Thyroid gland (tissue), 4 donors: ENCODE data around the gene SUGCT. TPM values are rescaled to one million over a fixed set of nuclear protein-coding genes. Genes with fewer than 3 reads are reported as not detected.

Source experiments
- DNase-seq, 2 donors: peaks; one replicate each; pipeline ENCODE4 v3.0.0-alpha.2; 2019
- H3K27ac ChIP-seq, 3 donors: fragments of 200-600 bp; sonication (generic); 1 replicate in 2 of 3; 2 replicates in 1 of 3; pipeline ENCODE4 v1.5.1; 2016 to 2019; ENCODE audit warnings: mild to moderate bottlenecking in 1 of 3, moderate library complexity in 1 of 3
- H3K27me3 ChIP-seq: fragments of 200-600 bp; sonication (generic); one replicate; pipeline ENCODE4 v1.5.1; 2019
- H3K36me3 ChIP-seq, 2 donors: fragments of 200-600 bp; sonication (generic); one replicate each; pipeline ENCODE4 v1.5.1; 2016 to 2019
- H3K4me1 ChIP-seq, 2 donors: fragments of 200-600 bp; sonication (generic); one replicate each; pipeline ENCODE4 v1.5.1; 2017 to 2019
- H3K4me3 ChIP-seq, 3 donors: fragments of 200-600 bp; sonication (generic); replicated peaks in 1 of 3; 1 replicate in 2 of 3; 2 replicates in 1 of 3; pipeline ENCODE4 v1.5.1; 2016; ENCODE audit warnings: mild to moderate bottlenecking in 1 of 3
- H3K9me3 ChIP-seq: fragments of 200-600 bp; sonication (generic); one replicate; pipeline ENCODE4 v1.5.1; 2017
- CTCF ChIP-seq, 6 experiments: fragments of 200-600 bp in 3 of 6; fragments of 450-650 bp in 3 of 6; sonication (generic) in 3 of 6; IDR thresholded peaks; one replicate each; pipeline ENCODE4 v1.5.1; 2016 to 2019; ENCODE audit warnings: antibody characterized with exemption in 6 of 6, mild to moderate bottlenecking in 2 of 6, inconsistent platforms in 1 of 6, moderate library complexity in 1 of 6
- POLR2A ChIP-seq, 2 donors: fragments of 450-650 bp; IDR thresholded peaks; one replicate each; pipeline ENCODE4 v1.6.1; 2017; ENCODE audit warnings: antibody characterized with exemption in 2 of 2, mild to moderate bottlenecking in 2 of 2, moderate library complexity in 1 of 2
- WGBS, 2 donors: methylation state at CpG; one replicate each; pipeline ENCODE4 v1.1.5; 2017; 5-methylcytosine and 5-hydroxymethylcytosine counted together
- intact Hi-C: fragments of 100-400 bp; cut with DNase I; formaldehyde crosslinking; loops from one replicate; pipeline ENCODE4 v1.15.1; 2023
- total RNA-seq, 4 donors: library from RNA; depleted of rRNA; stranded (reverse); fragments of >200 nt; gene quantifications; one replicate each; pipeline ENCODE4 v1.2.3, GENCODE V29; 2016

Gene SUGCT
- total RNA-seq, 4 donors from 2014 or later: 1.3 to 15.2 (median 3.2) TPM

- TF ChIP-seq CTCF (IDR thresholded peaks at IDR 0.05) (no peak), POLR2A (IDR thresholded peaks at IDR 0.05) (no peak)
- Histone ChIP-seq H3K4me1 (no peaks in the 10 kb centered on the region), H3K36me3 (no peaks in the 10 kb centered on the region), H3K4me3 (no peak overlapping the region), H3K27me3 (no peaks in the 10 kb centered on the region), H3K9me3 (no peaks in the 10 kb centered on the region), H3K27ac (no peak overlapping the region)
- intact Hi-C loops: no loop called here
- WGBS, 2 donors: 81 to 83% methylated on average over 1 of the region's 1 CpG
- no peak for DNase-seq
Observed at GRCh38 chr7:40194745-40195144, 59.9 kb downstream of the SUGCT start.

- no peak for TF ChIP-seq CTCF (IDR thresholded peaks at IDR 0.05)
- TF ChIP-seq POLR2A (IDR thresholded peaks at IDR 0.05): no peak
- intact Hi-C loops: no loop called here
- H3K36me3 ChIP-seq: no peaks in the 10 kb centered on the region
- no peaks in the 10 kb centered on the region for H3K4me1 ChIP-seq
- H3K27me3 ChIP-seq: no peaks in the 10 kb centered on the region
- H3K9me3 ChIP-seq: no peaks in the 10 kb centered on the region
- H3K4me3 ChIP-seq: no peak overlapping the region
- H3K27ac ChIP-seq: no peak overlapping the region
- 87 to 99% methylated on average over 2 of the region's 2 CpGs for WGBS, 2 donors
- DNase-seq: no peak
Observed at GRCh38 chr7:40197527-40197926, 62.7 kb downstream of the SUGCT start.

DNA sequence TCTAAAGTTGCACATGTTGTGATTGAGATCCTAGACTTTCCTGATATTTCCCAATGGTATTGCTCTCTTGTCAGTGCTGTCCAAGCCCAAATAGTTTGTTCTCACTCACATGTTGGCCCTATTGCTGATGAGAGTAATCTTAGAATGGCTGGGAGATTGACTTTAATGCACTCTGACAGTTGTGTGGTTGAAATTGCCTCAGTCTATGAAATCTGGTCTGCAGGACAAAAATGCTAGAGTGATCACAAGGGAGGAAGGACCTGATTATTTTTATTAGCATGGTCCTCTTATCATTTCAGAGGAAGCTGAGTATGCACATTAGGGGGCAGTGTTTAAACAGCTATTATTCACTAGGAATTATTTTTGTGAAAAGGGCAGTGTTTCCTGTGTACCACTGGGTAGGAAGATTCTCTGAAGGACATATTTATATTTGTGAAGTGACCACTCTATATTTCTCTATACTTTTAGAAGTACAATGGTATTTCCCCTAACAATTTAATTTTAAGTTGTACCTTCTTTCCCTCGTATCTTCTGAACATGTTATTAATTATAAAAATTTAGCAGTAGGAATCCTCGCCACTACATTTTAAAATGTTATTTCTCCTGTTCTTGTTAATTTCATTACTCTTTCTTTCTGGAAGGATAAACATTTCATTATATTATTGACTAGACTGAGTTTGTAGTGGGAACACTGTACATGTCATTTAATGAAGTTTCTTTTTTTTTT, 64.4 kb downstream of the SUGCT start:
- no peaks in the 10 kb centered on the region for H3K36me3 ChIP-seq
- H3K4me1 ChIP-seq: no peaks in the 10 kb centered on the region
- H3K27ac ChIP-seq: no peak overlapping the region
- H3K4me3 ChIP-seq: no peak overlapping the region
- WGBS, 2 donors: 83 to 96% methylated on average over 2 of the region's 2 CpGs
- intact Hi-C loops: no loop called here
- no peak for TF ChIP-seq POLR2A (IDR thresholded peaks at IDR 0.05)
- no peak for TF ChIP-seq CTCF (IDR thresholded peaks at IDR 0.05)
- no peaks in the 10 kb centered on the region for H3K27me3 ChIP-seq
- no peak for DNase-seq
- no peaks in the 10 kb centered on the region for H3K9me3 ChIP-seq

GRCh38 chr7:40200791-40201190, 66.0 kb downstream of the SUGCT start:
- H3K27ac ChIP-seq: no peak overlapping the region
- no peaks in the 10 kb centered on the region for H3K27me3 ChIP-seq
- no peak for DNase-seq
- TF ChIP-seq POLR2A (IDR thresholded peaks at IDR 0.05) (no peak), CTCF (IDR thresholded peaks at IDR 0.05) (no peak)
- 73 to 75% methylated on average over 3 of the region's 3 CpGs for WGBS, 2 donors
- intact Hi-C loops: no loop called here
- H3K4me3 ChIP-seq: no peak overlapping the region
- no peaks in the 10 kb centered on the region for H3K36me3 ChIP-seq
- no peaks in the 10 kb centered on the region for H3K9me3 ChIP-seq
- H3K4me1 ChIP-seq: no peaks in the 10 kb centered on the region

- no peak for DNase-seq
- no peaks in the 10 kb centered on the region for H3K36me3 ChIP-seq
- no peak overlapping the region for H3K4me3 ChIP-seq
- TF ChIP-seq CTCF (IDR thresholded peaks at IDR 0.05) (no peak), POLR2A (IDR thresholded peaks at IDR 0.05) (no peak)
- no peaks in the 10 kb centered on the region for H3K4me1 ChIP-seq
- intact Hi-C loops: no loop called here
- H3K27ac ChIP-seq: no peak overlapping the region
- H3K27me3 ChIP-seq: no peaks in the 10 kb centered on the region
- H3K9me3 ChIP-seq: no peaks in the 10 kb centered on the region
- 80 to 85% methylated on average over 3 of the region's 3 CpGs for WGBS, 2 donors
Observed at GRCh38 chr7:40202851-40203250, 68.0 kb downstream of the SUGCT start.
